Hepatocyte (in vitro differentiated cells): ENCODE results near the gene KCND2.

Experiments used
- EZH2phosphoT487 ChIP-seq: fragments of 200-600 bp; sonication (generic); IDR thresholded peaks from one replicate; pipeline ENCODE4 v1.6.1; 2018; ENCODE audit warnings: antibody characterized with exemption, mild to moderate bottlenecking, low read depth, moderate library complexity; ENCODE audit not compliant: unreplicated experiment, severe bottlenecking
- TF ChIP-seq, protein P1 (sequence below): fragments of 200-600 bp; sonication (generic); IDR thresholded peaks from 2 replicates; pipeline ENCODE4 v1.5.1; 2016; ENCODE audit warnings: antibody characterized with exemption, mild to moderate bottlenecking; ENCODE audit not compliant: poor library complexity

DNA sequence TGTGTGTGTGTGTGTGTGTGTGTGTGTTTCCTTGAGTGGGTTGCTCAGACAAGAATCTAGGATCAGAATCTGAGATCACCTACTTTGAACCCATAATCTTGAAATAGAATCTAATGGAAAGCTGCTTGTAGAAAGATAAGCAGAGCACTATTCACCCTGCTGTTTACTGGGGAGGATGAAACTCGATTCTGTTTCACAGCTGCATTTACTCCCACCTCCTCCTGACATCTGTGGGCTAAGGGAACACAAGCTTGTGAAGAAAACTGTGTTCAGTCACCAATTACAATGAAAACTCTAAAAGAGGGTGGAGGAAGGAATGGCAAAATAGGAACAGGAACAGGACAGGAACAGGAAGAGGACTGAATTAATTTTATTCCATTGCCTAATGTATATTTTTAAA, 315.4 kb downstream of the KCND2 start:
- TF ChIP-seq EZH2phosphoT487 = no peak
- TF ChIP-seq, protein P1, sequence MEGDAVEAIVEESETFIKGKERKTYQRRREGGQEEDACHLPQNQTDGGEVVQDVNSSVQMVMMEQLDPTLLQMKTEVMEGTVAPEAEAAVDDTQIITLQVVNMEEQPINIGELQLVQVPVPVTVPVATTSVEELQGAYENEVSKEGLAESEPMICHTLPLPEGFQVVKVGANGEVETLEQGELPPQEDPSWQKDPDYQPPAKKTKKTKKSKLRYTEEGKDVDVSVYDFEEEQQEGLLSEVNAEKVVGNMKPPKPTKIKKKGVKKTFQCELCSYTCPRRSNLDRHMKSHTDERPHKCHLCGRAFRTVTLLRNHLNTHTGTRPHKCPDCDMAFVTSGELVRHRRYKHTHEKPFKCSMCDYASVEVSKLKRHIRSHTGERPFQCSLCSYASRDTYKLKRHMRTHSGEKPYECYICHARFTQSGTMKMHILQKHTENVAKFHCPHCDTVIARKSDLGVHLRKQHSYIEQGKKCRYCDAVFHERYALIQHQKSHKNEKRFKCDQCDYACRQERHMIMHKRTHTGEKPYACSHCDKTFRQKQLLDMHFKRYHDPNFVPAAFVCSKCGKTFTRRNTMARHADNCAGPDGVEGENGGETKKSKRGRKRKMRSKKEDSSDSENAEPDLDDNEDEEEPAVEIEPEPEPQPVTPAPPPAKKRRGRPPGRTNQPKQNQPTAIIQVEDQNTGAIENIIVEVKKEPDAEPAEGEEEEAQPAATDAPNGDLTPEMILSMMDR = no peak
